ENCODE measurements around the gene ULK4.

The ULK4 gene

GRCh38 chr3:41250825-41251224, 711.1 kb downstream of the ULK4 start:
- no peak for DNase-seq
- in situ Hi-C loops (cut with HindIII; ENCODE audit: low pct_ligation_motif_present, low pct_unique_long_range_greater_than_20kb, low sequenced_read_pairs), result no loop called here

GRCh38 chr3:41249318-41249717, 712.6 kb downstream of the ULK4 start:
- no peak for DNase-seq
- in situ Hi-C loops (cut with HindIII; ENCODE audit: low pct_ligation_motif_present, low pct_unique_long_range_greater_than_20kb, low sequenced_read_pairs), result no loop called here

- in situ Hi-C loops (cut with HindIII; ENCODE audit: low pct_ligation_motif_present, low pct_unique_long_range_greater_than_20kb, low sequenced_read_pairs), result no loop called here
Observed at GRCh38 chr3:41248525-41248924, 713.4 kb downstream of the ULK4 start.

GRCh38 chr3:41247055-41248004, 714.6 kb downstream of the ULK4 start:
- DNase-seq, result no peak
- in situ Hi-C loops (cut with HindIII; ENCODE audit: low pct_ligation_motif_present, low pct_unique_long_range_greater_than_20kb, low sequenced_read_pairs), result no loop called here

More at GRCh38 chr3:41248525-41248924, 713.4 kb downstream of the ULK4 start:
- DNase-seq, result no peak

GRCh38 chr3:41244620-41245336, 717.1 kb downstream of the ULK4 start:
- DNase-seq, result no peak
- in situ Hi-C loops (cut with HindIII; ENCODE audit: low pct_ligation_motif_present, low pct_unique_long_range_greater_than_20kb, low sequenced_read_pairs), result no loop called here

GRCh38 chr3:41243183-41243582, 718.7 kb downstream of the ULK4 start:
- DNase-seq, result no peak
- in situ Hi-C loops (cut with HindIII; ENCODE audit: low pct_ligation_motif_present, low pct_unique_long_range_greater_than_20kb, low sequenced_read_pairs), result no loop called here

- in situ Hi-C loops (cut with HindIII; ENCODE audit: low pct_ligation_motif_present, low pct_unique_long_range_greater_than_20kb, low sequenced_read_pairs), result no loop called here
Observed at GRCh38 chr3:41241800-41242571, 719.9 kb downstream of the ULK4 start.

GRCh38 chr3:41241161-41241560, 720.7 kb downstream of the ULK4 start:
- in situ Hi-C loops (cut with HindIII; ENCODE audit: low pct_ligation_motif_present, low pct_unique_long_range_greater_than_20kb, low sequenced_read_pairs), result no loop called here
- DNase-seq, result no peak

More at GRCh38 chr3:41241800-41242571, 719.9 kb downstream of the ULK4 start:
- DNase-seq, result no peak

GRCh38 chr3:41239587-41239986, 722.3 kb downstream of the ULK4 start:
- in situ Hi-C loops (cut with HindIII; ENCODE audit: low pct_ligation_motif_present, low pct_unique_long_range_greater_than_20kb, low sequenced_read_pairs), result no loop called here
- no peak for DNase-seq

- no peak for DNase-seq
- in situ Hi-C loops (cut with HindIII; ENCODE audit: low pct_ligation_motif_present, low pct_unique_long_range_greater_than_20kb, low sequenced_read_pairs), result no loop called here
Observed at GRCh38 chr3:41237907-41238306, 724.0 kb downstream of the ULK4 start.

- in situ Hi-C loops (cut with HindIII; ENCODE audit: low pct_ligation_motif_present, low pct_unique_long_range_greater_than_20kb, low sequenced_read_pairs), result no loop called here
- no peak for DNase-seq
Observed at GRCh38 chr3:41236228-41236627, 725.7 kb downstream of the ULK4 start.

- no peak for DNase-seq
- in situ Hi-C loops (cut with HindIII; ENCODE audit: low pct_ligation_motif_present, low pct_unique_long_range_greater_than_20kb, low sequenced_read_pairs), result no loop called here
Observed at GRCh38 chr3:41234823-41235721, 726.8 kb downstream of the ULK4 start.

GRCh38 chr3:41224120-41224806, 737.6 kb downstream of the ULK4 start:
- in situ Hi-C loops (cut with HindIII; ENCODE audit: low pct_ligation_motif_present, low pct_unique_long_range_greater_than_20kb, low sequenced_read_pairs), result no loop called here
- peak; percentile 6 for DNase-seq

GRCh38 chr3:41223691-41224090, 738.2 kb downstream of the ULK4 start:
- in situ Hi-C loops (cut with HindIII; ENCODE audit: low pct_ligation_motif_present, low pct_unique_long_range_greater_than_20kb, low sequenced_read_pairs), result no loop called here
- no peak for DNase-seq

- no peak for DNase-seq
- in situ Hi-C loops (cut with HindIII; ENCODE audit: low pct_ligation_motif_present, low pct_unique_long_range_greater_than_20kb, low sequenced_read_pairs), result no loop called here
Observed at GRCh38 chr3:41223078-41223477, 738.8 kb downstream of the ULK4 start.

GRCh38 chr3:41222501-41222900, 739.4 kb downstream of the ULK4 start:
- no peak for DNase-seq
- in situ Hi-C loops (cut with HindIII; ENCODE audit: low pct_ligation_motif_present, low pct_unique_long_range_greater_than_20kb, low sequenced_read_pairs), result no loop called here

- in situ Hi-C loops (cut with HindIII; ENCODE audit: low pct_ligation_motif_present, low pct_unique_long_range_greater_than_20kb, low sequenced_read_pairs), result no loop called here
- DNase-seq, result no peak
Observed at GRCh38 chr3:41222012-41222411, 739.9 kb downstream of the ULK4 start.

Data from ACHN (cell line).